HG02981 (cell line): ENCODE data around the gene PVALEF.

Experiments
- ATAC-seq: cut with Tn5 transposase; IDR thresholded peaks from one replicate; pipeline ENCODE4 v1.9.1; 2021; ENCODE audit warnings: mild to moderate bottlenecking, moderate library complexity; ENCODE audit not compliant: unreplicated experiment

Gene PVALEF

DNA sequence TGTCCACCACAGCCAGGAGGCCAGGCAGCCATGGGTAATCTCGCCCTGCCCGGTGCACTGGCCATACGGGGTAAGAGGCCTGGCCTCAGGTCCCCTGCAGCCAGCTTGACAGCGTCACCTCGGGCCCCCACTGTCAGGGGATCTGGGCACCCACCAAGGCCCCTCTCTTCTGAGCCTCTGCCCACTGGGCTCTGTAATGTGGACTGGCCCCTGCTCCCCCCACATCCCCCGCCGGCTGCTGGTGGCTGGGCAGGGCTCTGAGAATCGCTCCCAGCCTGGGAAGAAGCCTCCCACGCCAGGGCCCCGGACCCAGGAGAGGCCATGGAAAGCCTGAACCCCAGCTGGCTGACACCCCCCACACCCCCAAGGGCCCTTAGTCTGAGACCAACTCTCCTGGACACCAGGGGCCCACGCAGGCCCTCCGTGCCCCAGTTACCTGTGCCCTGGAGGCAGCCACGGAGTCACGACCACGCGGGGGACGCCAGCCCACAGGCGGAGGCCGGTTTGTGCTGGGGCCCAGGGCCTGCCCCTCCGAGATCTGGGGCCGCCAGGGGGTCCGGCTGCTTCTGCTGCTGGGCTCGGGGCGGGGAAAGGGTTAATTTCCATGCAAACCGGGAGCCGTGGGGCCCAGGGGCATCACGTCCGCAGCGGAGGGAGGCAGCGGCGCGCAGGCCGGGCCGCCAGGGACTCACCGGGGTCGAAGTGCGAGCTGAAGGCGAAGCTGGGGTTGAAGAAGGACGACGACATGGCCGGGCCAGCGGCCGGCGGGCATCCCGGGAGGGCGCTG is at the start of gene PVALEF:
Gene PVALEF (plus strand): TSS at position 262 of the 787 bp plus-strand sequence. CDS start 15,720 bp downstream, outside the sequence.
- no peak for ATAC-seq

DNA sequence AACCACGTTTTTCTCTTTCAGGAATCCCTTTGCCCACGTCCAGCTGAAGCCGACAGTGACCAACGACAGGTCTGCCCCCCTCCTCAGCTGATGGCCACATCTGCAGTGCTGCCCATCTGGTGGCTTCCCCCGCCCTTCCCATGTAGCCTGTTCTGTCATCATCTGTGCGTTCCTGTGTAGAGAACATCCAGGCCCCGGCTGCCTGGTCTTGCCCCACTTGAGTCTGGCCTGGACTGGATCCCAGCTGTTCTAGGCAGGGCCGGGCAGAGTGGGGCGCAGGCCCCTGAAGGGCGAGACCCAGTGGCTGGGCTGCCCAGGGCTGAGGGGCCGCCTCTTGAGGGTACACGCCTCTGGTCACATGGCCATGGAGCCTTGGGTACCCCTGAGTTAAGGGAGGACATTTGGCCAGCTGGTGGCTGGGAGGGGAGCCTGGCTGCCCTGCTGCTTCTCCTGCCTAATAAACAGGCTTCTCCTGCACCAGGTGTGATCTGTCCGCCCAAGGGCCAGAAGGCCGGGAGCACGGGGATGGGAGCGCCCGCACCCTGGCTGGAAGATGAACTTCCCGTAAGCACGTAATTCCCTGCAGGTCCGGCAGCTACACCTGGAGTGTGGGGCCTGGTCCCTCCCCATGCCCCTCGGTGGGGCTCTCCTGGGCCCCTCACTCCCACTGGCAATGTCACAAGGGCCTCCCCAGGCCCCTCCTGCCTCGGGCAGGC is 49.4 kb upstream of the PVALEF start:
- no peak for ATAC-seq

DNA sequence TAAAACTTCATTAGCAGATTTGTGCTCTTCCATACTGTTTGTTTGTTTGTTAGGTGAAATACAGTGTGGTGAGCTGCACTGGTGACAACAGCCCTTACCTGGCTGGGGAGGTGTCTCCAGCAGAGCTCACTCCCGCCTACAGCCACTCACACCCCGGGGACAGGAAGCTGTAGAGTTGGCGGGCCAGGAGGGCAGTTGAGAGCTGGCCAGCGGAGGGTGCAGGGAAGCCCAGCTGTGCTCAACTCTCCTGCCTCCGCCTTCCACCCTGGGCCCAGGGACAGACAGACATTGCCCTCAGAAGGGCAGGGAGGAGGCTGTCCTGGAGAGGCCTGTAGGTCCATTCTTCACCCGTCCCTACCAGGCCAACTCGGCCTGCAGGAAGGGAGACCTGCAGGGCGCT is 48.6 kb upstream of the PVALEF start:
- ATAC-seq = no peak

DNA sequence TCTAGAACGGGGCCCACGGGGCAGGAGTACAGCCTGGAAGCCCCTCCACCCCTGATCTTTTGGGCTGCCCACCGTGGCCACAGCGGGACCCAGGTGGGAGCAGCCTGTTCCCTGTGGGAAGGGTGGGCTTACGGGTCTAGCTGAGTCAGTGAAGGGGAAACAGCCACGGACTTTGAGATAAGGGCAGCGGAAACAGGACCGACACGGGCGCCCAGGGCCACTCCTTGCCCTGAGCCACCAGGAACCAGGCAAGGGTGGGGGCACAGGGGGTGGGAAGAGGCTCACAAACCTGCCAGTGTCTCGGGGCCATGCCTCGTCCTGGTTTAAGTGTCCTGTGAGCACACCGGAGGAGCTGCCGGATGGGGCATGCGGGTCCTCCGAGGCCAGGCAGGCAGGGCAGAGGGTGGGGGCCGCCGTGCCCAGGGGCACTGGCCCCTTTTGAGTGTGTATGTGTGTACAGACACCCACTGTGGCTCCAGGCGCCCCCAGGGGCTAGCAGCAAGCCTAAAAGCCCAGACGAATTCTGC is 47.6 kb upstream of the PVALEF start:
- ATAC-seq = no peak

DNA sequence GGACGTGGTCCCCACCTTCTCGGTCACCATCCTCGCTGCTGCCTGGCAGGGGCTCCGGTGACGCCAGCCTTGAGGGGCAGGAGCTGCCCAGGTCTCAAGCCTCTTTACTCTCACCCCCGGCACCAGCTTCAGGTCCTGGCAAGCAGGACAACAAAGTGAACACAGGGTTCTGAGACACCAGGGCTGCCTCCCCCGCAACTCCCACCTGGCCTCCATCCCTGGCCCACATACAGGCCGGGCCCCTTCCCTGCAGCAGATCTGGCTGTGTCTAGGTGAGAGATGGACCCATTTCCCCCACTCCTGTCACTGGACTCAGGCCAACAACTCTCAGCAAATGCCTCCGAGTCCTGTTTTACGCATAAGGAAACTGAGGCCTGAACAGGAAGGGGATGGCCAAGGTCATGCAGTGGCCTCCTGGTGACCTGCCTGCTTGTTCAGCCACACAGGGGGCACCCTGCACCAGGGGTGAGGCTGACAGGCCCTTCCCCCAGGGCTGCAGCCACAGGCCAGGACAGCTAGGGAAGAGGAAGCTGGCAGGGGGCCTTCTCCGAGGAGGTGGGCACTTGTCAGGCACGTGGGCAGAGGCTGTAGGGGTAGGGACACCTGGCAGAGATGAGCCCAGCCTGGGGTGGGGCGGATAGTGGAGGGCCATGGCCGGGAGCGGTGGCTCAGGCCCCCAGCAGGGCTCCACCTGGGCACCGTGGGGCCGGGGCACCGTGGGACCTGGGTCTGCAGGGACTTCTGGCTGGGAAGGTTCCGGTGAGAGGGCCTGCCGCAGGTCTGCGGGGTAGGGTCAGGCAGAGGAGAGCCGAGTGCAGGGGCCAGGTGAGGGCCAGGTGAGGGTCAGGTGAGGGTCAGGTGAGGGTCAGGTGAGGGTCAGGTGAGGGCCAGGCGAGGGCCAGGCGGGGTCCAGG is 46.7 kb upstream of the PVALEF start:
- ATAC-seq = no peak

DNA sequence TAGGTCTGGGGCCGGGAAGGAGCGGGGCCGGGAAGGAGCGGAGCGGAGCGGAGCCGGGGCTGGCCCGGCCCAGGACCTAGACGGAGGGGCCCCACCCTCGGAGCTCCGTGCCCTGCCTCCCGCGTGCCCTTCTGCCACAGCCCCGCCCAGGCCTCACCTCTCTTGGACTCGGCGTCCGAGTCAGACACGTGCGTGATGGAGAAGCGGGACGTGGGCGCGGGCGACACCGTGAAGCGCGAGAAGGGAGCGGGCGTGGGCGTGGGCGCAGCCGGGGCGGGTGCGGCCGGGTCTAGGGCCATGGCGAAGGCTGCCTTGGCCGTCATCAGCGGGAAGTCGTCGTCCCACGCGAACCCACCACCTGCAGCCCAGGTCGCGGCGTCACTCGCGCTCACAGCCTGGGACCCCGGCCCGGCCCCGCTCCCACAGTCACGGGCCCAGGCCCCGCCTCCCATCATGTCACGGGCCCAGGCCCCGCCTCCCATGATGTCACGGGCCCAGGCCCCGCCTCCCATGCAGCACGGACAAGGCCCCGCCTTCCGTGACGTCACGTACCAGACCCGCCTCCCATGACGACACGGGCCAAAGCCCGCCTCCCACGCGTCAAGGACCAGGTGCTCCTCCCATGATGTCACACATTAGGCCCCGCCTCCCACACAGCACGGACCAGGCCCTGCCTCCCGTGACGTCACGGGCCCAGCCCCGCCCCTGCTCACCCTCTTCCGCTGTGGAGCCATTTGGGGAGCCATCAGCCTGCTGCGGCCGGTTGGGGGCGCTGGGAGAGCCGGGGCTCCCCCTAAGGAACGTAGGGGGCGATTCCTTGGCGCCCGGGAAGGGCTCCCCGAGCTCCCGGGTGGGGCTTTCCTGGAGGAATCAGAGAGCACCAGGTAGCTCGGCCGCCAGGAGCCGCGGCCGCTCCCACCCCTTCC is 45.8 kb upstream of the PVALEF start:
- ATAC-seq = no peak

DNA sequence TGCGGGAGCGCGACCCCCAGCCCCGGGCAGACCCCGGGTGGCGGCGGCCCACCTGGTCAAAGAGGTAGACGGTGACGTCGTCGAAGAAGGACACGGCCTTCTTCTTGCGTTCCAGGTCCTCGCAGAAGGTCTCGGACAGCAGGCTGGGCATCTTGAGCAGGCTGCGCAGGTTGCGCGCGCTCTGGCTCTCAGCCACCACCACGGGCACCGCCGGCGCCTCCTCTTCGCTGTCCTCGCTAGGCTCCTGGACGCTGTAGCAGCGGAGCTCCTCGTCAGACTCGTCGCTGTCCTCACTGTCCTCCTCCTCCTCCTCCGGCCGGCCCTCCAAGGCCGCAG is 45.2 kb upstream of the PVALEF start:
- no peak for ATAC-seq

DNA sequence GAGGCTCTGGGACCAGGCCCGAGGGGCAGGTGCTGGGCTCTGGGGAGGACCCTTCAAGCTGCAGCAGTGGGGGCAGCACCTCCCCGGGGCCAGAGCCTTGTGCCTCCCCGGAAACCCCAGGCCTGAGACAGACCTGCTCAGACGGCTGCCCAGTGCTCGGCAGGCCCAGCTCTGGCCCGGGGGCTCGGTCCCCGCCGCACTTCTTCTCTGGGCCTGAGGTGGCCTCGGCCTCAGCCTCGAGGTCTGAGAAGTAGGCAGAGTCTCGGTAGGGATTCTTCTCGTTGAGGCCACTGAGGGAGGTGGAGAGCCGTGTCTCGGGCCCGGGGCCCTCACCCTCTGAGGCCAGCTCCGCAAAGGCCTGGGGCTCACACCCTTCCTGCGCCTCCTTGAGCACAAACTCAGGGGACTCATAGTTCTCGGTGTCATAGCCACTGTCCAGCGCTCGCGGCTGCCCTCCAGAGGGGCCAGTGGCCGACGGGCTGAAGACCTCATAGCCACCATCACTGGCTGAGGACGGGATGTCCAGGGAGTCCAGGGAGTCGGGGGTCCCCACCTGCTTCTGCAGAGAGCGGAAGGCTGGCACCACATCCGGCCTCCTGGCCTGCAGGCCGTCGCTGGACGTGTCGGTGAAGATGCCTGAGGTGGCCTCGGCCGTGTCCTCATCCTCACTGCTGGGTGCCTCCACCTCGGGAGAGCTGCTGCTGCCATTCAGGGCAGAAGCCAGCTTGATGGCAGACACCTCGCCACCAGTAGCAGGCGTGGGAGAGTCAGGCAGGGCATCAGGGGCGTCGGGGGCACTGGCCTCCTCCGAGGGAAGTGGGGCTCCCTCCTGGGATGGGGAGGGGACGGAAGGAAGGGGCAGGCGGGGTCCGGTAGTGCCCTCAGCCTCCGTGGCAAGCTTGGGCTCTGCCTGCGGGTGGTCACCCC is 44.3 kb upstream of the PVALEF start:
- no peak for ATAC-seq

DNA sequence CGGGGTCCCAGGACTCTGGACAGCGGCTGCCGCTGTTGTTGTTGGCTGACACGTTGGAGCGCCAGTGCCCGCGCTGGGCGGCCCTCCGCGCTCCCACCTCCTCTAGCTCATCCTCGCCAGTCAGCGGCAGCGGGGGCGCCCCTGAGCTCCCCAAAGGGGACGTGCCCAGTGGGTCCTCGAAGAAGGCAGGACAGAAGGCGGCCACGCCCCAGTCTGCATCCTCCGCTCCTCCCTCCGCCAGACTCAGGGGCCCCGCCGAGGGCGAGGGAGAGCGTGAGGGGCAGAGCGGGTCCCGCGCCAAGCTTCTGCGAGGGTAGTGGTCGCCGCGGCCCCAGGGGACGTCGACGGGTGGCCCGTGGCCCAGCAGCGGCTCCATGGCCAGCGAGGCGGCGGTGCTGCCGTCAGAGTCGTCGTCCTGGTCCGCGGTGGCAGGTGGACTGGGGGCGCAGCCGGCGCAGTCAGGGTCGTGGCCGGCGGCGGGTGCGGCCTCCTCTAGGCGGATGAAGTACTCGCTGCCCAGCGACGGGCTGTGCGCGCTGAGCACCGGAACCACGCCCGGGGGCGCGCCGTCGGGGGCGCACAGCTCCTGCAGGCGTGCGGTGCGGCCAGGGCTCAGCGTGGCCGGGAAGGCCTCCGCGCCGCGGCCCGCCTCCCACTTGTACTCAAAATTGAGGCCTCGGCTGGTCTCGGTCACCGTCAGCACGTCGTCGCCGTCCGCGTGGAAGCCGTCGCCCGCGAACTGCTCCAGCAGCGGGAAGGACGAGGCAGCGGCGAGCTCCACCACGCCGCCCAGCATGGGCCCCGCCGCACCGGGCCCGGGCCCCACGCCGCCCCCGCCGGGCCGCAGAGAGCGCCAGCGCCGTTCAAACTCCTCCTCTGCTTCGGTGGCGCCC is 43.2 kb upstream of the PVALEF start:
- no peak for ATAC-seq

DNA sequence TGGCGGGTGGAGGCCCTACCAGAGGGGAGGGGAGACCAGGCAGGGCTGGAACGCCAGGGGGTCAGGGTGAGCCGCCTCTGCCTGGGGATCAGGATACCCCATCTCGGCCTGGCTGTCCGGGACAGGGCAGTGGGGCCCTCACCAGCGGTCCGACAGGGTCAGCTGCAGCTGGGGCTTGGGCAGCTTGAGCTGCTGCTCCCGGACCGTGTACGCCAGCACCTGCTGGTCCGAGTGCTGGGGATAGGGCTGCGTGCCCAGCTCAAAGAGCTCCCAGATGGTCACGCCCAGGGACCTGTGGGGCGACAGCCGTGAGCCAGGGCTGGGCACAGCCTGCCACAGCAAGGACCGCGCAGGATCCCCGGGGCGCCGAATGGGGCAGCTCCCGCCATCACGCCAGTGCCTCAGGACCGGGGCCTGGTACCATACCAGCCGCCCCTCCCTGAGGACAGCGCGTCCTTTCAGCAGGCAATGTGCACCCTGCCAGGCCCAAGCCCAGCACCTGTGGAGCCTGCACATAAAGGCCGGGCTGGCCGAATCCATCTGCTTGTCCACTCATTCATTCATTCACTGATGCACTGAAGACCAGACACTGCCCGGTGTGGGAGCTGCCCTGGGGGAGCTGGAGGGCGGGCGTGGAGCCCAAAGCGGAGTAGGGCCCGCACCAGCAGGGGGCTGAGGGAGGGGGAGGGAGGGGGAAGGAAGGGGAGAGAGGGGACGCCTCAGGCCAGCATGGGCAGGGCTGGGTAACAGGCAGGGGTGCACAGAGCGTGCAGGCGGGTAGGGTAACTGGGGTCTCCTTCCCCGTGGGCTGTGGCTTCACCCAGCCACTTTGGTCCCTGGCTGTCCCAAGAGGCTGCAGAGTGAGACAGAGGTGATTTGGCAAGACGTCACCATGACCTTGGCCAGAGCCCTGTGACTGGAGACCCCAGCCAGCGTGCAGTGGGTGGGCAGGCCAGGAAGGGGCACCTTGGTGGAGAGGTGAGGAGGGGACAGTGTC is 42.0 kb upstream of the PVALEF start:
- ATAC-seq = no peak

DNA sequence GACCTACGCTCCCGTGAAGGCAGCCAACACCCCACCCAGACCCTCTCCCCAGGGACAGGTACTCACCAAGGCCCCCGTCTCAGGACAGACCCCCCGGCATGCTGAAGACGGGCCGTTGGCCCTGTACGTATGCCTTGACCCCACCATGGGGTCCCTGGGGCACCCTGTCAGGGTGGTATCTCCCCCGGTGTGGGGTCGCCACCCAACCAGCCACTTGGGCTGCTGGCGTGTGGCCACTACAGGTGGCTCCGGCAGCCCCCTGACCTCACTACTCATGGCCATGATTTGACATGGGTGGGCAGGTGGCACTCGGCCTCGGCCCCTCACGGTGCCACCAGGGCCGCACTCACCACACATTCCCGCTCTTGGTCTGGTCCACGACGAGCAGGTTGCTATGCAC is 40.9 kb upstream of the PVALEF start:
- no peak for ATAC-seq

DNA sequence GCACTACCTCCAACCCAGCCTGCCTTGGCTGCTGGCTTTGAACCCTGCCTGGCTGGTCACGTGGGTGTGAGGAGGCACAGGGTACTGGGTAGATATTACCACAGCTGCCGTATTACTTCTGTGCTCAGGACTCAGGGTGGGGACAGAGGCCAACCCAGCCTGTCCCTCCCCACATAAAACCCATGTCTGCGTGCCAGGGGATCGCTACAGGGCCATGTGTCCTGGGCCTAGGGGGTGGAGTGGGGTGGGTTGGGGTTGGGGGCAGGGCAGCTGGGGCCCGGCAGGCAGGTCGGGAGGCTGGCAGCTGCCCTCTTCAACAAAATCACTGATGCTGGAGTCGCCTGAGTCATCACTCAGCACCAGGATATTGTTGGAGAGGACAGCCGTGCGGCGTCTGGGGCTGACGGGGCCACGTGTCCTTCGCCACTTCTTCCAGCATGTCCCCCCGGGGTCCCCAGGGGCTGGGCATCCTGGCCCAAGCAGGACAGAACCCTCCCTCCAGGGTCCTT is 39.7 kb upstream of the PVALEF start:
- no peak for ATAC-seq

DNA sequence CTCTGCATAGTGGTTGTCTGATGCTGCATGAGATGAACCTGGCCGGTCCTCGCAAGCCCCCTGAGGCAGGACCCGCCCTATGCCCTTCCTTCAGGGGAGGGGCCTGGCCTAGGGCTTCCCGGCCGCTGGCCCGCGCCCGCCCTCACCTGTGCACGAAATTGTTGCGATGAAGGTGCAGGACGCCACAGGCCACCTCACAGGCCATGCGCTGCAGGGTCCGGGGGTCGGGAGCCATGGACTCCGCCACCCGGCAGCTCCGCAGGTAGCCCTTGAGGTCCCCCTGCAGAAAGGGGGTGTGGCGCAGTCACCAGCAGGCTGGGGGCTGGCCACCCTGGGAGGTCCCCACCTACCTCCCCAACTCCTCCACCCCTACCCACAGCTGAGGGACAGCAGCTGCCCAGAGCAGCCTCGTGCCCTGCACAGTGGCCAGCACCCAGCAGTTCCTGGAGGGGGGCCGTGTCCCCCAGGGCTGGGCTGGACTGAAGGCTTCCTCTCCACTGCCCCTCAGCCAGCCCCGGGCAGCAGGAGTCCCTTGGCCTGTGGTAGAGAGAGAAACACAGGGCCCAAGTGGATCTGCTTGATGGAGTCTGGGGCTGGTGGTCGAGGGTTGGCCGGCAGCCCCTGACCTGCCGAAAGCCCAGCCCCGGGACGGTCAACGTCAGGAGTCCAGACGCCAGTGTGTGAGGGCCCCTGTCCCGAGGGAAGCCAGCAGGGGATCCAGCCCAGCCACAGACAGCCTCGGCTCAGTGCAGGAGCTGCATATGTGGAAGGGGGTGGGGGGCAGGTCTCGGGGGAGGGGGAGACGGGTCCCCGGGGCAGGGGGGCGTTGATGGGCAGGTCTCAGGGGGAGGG is 38.8 kb upstream of the PVALEF start:
- no peak for ATAC-seq

DNA sequence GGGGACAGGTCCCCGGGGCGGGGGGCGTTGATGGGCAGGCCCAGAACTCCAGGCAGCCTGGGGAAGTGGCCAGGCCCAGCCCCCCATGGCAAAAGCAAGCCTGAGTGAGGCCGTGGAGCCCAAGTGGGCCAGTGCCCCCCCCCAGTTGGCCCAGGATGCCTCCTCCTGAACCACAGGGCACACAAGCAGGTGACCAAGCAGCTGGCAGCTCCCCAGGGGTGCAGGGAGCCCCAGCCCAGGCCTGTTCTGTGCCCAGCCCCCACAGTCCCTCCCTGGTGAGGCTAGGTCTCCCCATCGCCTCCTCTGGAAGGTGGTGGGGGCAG is 38.2 kb upstream of the PVALEF start:
- ATAC-seq = no peak

DNA sequence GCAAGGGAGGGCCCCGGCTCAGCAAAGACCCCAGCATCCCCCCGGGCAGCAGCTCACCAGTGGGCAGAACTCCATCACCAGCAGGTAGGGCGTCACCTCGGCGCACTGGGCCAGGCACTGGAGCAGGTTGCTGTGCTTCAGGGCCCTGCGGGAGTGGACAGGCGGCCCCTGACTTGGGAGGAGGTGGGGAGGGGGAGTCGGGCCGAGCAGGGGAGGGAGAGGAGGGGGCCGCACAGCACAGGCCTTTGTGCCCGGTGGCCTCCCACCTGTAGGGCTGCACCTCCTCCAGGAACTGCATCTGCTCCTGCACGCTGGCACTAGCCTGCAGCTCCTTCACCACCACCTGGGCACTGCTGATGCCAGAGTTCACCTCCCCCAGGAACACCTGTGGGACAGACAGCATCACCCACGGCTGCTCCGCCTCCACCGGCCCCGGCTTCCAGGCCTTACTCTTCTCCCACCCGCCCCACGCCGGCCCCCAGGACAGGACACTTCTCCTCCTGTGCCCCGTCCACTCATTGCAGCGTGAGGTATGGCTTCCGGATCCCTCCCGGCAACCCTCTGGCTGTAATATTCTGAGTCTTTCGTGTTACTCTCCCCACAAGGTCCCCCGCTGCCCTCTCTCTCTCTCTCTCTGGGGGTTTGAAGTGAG is 37.7 kb upstream of the PVALEF start:
- ATAC-seq = no peak
